ENCODE data around the gene NMT1.

Gene NMT1

DNA sequence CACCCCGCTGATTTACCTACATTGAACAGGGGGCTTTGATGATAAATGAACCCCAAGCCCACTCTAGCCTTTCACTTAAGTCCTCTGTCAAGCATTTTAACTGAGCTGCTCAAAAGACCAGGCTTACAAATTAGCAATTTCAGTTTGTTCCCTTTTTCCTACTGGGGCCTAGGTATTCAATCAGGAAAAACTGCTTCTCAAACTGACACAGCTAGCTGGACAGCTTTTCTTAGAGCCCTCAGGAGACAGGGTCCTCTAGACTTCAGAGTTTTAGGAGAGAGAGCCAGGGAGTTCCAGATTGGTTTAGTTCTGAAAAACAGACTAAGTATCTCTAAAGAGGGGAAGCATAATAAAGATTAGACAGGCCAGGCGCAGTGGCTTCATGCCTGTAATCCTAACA lies 94.4 kb downstream of the NMT1 start:
- DNase-seq (ENCODE audit: low read depth): no peak

GRCh38 chr17:45156242-45156641 lies 95.1 kb downstream of the NMT1 start:
- DNase-seq (ENCODE audit: low read depth): no peak
